Vagina (tissue), 2 donors: ENCODE results near the gene RNF215.

Experiments used
- POLR2A ChIP-seq, 2 donors: fragments of 450-650 bp; IDR thresholded peaks; one replicate each; pipeline ENCODE4 v1.6.1; 2017; ENCODE audit warnings: antibody characterized with exemption in 2 of 2, mild to moderate bottlenecking in 2 of 2, moderate library complexity in 2 of 2
- POLR2AphosphoS5 ChIP-seq, 2 donors: sonication (generic); formaldehyde crosslinking; IDR thresholded peaks; one replicate each; pipeline ENCODE4 v1.9.0; 2017; ENCODE audit warnings: antibody characterized with exemption in 2 of 2, mild to moderate bottlenecking in 2 of 2, low read depth in 1 of 2; ENCODE audit not compliant: insufficient read depth in 1 of 2
- TF ChIP-seq, protein P1 (sequence below), 3 experiments: fragments of 450-650 bp in 2 of 3; fragments of 200-600 bp in 1 of 3; sonication (generic) in 1 of 3; IDR thresholded peaks; one replicate each; pipeline ENCODE4 v1.5.1; 2017 to 2019; ENCODE audit warnings: antibody characterized with exemption in 3 of 3, mild to moderate bottlenecking in 2 of 3, moderate library complexity in 2 of 3

DNA sequence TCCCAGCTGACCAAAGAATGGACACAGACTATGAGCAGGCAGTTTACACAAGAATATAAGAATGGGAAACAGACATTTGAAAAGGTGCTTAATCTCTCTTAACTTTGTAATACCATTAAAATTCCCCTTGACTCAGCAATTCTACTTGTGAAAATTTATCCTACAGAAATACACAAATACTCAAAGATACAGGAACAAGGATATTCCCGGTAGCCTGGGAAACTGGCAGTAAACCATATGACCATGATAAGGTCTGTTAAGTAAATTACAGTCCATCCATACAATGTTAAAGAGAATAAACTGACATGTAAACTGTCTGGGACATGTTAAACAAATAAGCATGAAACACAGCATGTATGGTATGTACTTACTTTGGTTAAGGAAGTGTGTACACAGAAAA is 29.6 kb upstream of the RNF215 start:
- TF ChIP-seq, protein P1, sequence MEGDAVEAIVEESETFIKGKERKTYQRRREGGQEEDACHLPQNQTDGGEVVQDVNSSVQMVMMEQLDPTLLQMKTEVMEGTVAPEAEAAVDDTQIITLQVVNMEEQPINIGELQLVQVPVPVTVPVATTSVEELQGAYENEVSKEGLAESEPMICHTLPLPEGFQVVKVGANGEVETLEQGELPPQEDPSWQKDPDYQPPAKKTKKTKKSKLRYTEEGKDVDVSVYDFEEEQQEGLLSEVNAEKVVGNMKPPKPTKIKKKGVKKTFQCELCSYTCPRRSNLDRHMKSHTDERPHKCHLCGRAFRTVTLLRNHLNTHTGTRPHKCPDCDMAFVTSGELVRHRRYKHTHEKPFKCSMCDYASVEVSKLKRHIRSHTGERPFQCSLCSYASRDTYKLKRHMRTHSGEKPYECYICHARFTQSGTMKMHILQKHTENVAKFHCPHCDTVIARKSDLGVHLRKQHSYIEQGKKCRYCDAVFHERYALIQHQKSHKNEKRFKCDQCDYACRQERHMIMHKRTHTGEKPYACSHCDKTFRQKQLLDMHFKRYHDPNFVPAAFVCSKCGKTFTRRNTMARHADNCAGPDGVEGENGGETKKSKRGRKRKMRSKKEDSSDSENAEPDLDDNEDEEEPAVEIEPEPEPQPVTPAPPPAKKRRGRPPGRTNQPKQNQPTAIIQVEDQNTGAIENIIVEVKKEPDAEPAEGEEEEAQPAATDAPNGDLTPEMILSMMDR (IDR thresholded peaks at IDR 0.05), result no peak
- TF ChIP-seq POLR2AphosphoS5 (IDR thresholded peaks at IDR 0.05; ENCODE audit: insufficient read depth in 1 of 2, low read depth in 1 of 2) (no peak), POLR2A (IDR thresholded peaks at IDR 0.05) (no peak)
